Head of caudate nucleus (tissue), 42 donors: ENCODE measurements around the gene HYAL2.

Experiments used
- DNase-seq, 42 donors: peaks; one replicate each; pipeline versions ENCODE4 v3.0.0 to v3.0.0-alpha.2; 2020 to 2021; ENCODE audit warnings: mixed read lengths in 7 of 42
- intact Hi-C: fragments of 100-400 bp; cut with DNase I; formaldehyde crosslinking; loops from one replicate; pipeline ENCODE4 v1.15.0; 2022

The HYAL2 gene

DNA sequence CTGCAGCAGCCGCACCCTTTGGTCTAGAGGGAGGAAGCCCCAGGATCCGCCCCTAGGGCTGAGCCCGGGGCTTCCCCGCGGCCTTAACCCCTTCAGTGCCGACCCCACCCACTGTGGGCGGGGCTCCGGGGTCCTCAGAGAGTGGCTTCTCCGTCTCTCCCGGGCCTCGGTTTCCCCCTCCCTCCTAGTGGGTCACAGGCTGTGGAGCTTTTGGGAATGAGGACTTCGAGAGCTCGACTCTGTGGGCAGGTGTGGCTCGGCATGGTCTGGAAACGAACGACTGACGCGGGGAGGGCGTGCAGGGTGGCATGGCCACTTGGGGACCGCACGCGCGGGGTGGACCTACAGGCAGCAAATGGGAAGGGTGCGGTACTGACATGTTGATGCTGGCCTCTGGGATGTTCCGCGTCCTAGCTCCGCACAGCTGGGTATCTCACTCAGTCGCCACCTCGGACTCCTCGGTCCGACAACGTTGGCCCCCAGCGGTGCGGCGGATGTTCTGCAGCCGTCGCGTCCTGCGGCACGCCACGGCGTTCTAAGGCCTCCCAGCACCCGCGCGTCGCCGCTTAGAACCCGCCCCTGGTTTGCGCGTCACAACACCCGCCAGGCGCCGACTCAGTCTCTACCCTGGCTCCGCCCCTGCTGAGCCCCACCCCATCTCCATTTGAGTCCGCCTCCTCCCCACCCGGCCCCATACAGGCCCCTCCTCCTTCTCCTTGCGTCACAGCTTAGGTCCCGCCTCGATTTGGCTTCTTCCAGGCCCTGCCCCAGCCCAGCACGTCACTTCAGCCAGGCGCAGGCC, 23.5 kb downstream of the HYAL2 start, which contains the start of the genes HYAL3 and NAA80:
Gene HYAL3, minus strand, starts transcription at position 570 of the 802 bp plus-strand sequence. CDS start 3,803 bp downstream, outside the sequence.
Gene NAA80, minus strand, starts transcription at position 570 of the 802 bp plus-strand sequence. CDS start 1,942 bp downstream, outside the sequence.
- peak; percentile 98 to 100 (median 100) for DNase-seq
- intact Hi-C loops: no loop called here

DNA sequence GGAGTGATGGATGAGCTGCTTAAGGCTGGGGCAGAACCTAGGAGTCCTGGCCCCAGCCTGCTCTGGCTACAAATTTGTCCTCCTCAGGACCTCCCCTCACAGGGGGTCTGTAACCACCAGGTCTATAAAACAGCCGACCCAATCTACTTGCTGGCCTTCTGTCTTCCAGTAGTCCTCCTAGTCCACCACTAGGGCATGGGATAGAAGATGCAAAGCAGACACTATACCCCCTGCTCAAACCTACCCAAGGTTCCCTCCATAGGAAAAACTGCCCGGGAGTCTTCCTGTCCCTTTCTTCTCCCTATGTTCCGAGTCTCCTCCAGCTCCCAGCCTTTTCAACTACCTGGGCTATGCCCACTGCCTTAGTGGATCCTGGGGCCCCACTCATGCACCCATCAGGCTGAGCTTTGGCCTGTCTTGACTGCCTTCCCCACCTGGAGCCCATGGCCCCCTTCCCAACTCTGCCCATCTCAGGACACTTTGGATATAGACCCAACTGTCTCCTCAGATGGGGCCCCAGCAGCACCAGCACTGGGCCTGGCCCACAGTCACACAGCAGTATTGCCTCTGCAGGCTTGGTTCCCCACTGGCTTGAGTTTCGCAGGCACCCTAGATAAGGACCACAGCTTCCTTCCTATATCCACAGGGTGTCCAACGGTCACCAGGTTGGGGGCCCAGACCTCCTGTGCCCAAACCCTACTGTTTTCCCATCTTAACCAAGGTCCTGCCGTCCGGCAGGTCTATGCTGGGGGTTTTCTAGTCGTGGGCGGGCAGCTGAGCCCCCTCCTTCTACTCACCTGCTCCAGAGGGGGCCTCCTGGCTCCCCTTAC, 24.4 kb downstream of the HYAL2 start:
- intact Hi-C loops: no loop called here
- DNase-seq: peak in 2 of 42 donors; percentile 20

DNA sequence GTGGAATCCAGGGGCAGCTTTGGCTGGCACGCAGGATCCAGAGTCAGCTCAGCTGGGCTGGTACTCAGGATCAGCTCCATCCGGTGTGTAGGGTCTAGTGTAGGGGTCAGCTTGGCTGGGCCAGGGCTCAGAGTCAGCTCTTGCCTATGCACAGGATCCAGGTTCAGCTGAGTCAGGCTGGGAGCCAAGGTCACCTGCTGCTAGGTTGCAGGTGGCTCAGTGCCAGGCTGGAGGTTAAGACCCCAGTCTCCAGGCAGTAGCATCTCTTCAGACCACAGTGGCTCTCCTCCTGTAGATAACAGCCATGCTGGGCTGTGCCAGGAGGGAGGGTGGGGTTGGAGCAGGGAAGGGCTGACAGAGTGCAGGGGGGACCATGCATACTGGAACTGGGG, 25.2 kb downstream of the HYAL2 start:
- no peak for DNase-seq
- intact Hi-C loops: no loop called here

DNA sequence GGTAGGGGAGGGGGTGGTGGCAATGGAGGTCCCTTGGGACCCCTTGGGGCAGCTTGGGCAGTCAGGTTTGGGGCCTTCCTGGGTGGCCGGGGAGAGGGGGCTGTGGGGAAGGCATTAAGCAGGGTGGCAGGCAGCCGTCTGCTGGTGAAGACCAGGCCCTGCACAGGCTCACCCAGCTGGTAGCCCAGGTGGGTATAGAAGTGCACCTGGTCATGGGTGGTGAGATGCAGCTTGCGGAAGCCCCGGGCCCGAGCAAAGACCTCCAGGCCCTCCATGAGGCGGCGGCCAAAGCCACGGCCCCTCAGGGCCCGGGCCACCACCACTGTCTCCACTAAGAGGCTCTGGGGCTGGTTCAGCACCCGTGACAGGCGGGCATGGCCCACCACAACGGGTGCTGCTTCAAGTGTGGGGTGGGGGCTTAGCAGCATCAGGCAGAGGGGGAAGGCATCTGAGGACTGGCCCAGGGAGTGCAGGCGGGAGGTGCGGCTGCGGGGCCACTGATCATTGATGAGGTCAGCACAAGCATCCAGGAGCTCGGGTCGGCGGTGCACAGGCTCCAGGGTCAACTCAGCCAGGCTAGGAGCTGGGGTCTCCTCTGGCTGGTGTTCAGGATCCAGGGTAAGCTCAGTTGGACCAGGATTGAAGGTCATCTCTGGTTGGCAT, 25.7 kb downstream of the HYAL2 start:
- intact Hi-C loops: no loop called here
- no peak for DNase-seq

DNA sequence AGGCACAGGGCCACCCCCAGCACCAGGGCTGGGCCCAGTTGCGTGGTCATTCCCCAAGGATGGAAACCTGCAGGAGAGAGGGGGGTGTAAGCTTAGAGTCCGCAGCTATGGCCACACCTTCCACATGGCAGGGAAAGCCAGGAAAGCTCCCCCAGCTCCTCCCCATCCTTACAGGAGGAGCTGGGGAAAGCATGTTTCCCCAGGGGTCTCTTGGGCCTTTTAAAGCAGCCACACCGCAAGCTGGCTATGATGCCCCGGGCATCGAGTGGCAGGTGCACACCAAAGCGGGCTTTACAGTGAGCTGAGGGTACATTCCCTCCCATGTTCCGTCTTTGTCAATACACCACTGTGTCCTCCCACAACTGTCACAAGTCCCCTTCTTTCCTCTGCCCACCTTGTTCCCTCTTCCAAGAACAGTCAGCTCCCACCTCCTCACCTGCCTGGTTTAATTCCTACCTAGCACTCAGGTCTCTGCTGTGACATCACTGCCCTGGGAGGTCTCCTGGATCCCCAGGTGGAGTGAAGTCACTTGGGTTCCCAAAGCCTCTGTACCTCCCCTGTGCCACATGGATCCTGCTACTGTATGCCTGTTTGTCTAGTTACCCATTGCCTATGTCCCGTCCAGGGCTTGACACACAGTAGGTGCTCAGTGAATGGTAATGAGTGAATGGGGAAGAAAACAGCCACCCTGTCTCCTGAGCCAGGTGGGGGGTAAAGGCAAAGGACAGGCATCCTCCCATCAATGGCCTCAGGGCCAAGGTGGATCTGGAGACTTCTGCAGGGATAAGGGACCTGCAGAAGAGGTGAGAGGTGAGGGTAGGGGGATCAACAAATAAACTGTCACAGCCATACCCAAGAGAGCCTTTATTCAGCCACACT, 26.8 kb downstream of the HYAL2 start:
- DNase-seq: peak in 27 of 42 donors; percentile 37 to 86 (median 60)
- intact Hi-C loops: no loop called here

DNA sequence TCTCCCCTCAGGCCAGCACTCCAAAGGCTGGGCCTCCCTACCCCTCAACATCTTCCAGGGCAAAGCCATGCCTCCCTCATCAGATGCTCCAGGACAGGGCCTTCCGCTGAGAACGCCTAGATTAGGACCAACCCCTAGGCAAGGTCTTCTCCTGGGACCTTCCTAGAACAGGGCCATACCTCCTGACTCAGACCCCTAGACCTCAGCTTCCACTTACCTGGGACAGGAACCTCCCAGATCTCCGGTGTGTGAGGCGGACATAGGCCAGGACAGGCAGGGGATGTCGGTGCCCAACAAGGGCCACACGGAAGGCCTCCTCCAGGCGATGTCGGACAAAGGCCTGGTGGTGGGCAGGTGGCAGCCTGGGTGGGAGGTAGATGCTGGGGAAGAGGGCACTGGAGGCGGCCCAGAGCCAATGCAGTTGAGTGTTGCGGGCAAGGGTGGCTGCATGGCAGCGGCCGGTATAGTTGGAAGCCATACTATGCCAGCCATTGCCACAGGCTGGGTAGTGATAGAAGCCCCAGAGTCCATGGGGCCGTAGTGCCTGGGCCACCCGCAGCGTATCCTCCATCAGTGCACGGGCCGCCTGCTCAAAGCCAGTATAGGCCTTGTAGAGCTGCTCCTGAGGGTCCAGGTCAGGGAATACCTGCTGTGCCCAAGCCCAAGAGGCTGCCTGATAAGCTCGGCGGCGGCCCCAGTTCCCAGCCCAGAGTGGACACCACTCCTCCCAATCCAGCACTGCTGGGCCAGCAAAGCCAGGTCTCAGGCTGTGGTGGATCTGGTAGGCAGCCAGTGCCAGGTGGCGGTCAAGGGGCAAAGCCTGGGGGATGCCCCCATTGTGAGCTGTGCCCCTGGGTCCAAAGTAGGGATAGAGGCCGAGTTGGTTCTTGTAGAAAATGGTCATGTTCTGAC, 27.8 kb downstream of the HYAL2 start:
- no peak for DNase-seq
- intact Hi-C loops: loop anchor here (5.0 kb wide), 1 partner anchor 33 kb away; the partner anchor contains the start of gene TUSC2

DNA sequence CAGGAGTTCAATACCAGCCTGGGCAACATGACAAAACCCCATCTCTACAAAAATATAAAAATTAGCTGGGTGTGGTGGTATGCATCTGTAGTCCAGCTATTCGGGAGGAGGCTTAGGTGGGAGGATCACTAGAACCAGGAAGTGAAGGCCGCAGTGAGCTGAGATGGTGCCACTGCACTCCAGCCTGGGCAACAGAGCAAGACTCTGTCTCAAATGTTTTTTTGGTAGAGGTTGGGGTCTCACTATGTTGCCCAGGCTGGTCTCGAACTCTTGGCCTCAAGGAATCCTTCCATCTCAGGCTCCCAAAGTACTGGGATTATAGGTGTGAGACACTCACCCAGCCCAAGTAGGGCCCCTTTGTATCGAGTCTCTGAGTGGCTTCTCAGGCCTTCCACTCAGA, 28.5 kb downstream of the HYAL2 start:
- DNase-seq: no peak
- intact Hi-C loops: loop anchor here (5.0 kb wide), 1 partner anchor 33 kb away; the partner anchor contains the start of gene TUSC2

DNA sequence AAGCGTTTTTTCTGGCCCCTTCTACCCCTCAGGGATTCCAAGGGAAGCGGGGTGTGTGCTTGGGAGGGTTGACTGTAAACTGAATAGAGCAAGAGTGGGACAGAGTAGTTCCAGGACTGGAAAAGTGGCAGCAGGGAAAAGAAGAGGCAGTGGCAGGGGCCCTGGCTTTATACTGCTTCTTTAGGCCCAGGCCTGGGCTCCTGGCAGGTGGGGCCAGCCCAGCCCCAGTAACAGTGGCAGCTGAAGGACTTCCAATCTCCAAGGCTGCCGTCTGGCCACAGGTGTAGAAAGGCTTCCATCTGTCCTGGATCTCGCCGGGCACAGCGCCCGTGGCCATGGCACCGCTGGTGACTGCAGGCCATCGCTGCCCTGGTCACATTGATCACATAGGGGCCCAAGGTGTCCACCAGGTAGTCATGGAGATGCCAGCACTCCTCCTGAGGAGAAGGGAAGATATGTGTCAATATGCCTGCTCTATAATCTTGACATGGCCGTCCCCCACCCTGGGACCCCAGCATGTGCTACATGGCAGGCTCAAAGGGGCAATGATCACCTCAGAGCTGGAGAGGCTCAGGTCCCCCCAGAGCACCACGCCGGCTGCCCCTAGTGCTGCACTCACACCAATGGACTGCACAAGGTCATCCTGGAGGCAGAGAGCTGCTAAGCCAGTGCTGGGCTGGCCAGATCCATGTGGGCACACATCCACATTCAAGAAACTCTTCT, 29.3 kb downstream of the HYAL2 start:
- intact Hi-C loops: loop anchor here (5.0 kb wide), 1 partner anchor 34 kb away; the partner anchor contains the start of gene TUSC2
- no peak for DNase-seq

DNA sequence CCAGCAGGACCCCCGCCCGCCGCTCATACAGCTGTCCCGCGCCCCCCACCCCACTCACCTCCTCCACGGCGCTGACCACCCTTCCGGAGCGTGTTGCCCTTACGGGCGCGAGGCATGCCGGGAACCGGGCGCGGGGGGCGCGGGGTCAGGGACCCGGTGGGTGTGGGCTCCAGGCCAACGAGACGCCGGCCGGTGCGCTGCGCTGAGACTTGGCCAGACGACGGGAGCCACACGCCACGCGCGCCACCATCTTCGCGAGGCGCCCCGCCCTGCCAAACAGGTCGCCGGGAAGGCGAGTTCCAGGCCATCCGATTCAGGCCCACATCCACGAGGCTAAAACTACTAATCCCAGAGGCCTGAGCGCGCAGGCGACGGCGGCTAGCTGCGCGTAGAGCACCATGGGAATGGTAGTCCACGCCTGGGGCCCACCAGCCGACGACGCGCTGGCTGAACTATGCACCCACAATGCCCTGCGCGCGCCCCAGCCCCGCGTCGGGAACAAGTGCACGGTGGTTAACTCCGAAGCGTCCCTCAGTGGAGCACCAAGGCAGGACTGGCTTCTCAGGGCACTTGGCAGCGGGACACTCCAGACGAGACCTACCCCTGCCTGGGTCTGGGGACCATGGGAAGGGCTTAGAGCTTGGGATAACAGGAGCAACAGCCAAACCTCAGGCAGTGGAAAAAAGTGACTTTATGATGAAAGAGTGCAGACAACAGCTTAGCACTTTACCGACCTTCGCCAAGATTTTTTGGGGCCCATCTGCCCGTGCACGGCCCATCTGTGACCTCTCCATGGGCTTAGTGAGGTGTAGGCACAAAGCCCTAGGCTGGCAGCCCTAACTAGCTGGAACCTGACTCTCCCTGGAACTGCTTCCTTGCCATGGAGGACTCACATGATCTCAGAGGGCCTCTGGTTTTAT, 30.1 kb downstream of the HYAL2 start, which contains the start of gene IFRD2:
Gene IFRD2, minus strand, starts transcription at position 271 of the 920 bp plus-strand sequence. Its CDS starts 155 bp downstream, at position 116.
- peak; percentile 97 to 99 (median 98) for DNase-seq
- intact Hi-C loops: loop anchor here (5.0 kb wide), 1 partner anchor 35 kb away; the partner anchor contains the start of gene TUSC2

DNA sequence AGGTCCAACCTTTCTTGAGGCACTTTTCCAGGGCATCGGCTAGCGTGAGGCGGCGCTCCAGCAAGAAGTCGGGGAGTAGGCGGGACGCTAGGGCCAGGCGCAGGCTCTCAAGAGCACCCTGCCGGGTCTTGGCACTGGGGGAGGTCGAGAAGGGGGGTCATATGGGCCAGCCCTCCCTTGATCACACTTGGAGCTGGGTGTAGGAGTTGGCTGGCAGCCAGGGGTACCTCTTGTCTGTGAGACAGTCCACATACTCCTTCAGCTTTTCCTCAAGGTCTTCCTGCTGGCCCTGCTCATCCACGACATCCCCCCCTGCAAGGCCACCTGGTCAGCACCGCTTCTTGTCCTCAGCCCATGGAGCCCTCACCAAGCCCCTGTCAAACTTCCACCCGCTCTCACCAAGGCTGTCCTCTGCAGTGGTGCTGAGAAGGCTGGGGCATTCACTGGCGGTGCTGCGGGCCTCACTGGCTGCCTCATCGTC, 32.3 kb downstream of the HYAL2 start:
- intact Hi-C loops: loop anchor here (5.0 kb wide), 1 partner anchor 37 kb away; the partner anchor contains the start of gene TUSC2

DNA sequence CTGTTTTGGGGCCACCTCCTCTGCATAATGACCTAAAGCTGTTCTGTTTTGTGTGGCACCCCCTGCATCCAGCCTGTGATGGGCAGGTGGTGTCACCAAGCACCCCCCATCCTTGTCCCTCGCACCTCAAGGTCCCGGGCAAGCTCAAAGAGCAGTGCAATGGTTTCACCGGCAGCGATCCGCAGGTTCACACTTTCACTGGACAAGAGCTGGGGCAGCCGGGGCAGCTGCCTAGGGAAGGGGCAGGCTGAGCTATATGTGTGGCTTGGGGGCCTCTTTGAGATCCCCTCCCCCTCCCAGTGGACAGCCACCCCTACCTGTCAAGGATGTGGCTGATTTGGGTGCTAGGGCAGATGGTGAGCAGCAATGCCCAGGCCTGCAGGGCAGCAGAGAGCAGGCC, 33.4 kb downstream of the HYAL2 start:
- intact Hi-C loops: no loop called here
- no peak for DNase-seq

More for the DNA sequence above, 32.3 kb downstream of the HYAL2 start:
- DNase-seq: no peak

DNA sequence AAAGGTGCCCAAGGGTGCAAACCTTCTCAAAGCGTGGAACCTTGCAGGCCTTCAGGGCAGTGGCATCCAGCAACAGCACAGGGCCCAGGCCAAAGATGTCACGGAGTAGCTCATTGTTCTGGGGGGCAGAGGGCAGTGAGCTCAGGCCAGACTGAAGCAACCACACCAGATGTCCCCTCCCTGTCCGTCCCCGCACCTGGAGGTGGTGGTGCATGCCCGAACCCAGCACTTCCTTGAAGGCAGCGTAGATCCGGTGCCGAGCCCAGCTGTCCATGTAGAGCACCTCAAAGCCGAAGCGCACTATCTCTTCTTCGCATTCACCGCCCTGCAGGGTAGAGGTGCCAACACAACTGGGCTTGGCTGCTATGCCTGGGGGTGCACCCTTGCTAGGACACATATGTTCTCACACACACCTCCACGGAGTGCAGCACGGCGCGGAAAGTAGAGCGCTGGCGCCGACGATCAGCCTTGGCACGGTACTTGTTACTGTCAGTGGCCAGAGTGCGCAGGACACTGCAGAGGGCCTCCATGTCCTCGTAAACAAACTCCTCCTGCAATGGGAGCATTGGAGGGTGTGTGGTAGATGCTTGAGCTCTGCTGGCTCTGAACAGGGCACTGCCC, 34.0 kb downstream of the HYAL2 start:
- intact Hi-C loops: no loop called here
- DNase-seq: no peak

DNA sequence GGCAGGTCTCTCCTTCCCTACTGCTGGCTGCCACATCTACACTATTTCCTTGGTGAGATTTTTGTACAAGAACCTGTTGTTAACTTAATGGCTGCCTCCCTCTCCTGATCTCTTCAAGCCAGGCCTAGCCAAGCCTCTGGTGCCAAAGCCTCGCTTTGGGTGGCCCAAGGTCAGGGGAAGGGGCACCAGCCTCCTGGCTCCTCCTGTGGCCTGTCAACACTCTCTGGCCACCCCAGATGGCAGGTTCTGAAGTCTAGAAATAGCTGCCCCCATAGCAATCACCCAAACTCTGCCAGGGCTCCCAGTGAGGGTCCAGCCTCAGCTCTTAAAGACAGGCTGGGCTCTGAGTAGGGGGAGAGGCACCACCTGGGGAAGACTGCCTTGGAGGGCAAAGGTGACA, 35.3 kb downstream of the HYAL2 start:
- intact Hi-C loops: no loop called here

More for the DNA sequence above, 35.3 kb downstream of the HYAL2 start:
- DNase-seq: no peak
